ENCODE data around the gene SNCG. TPM values are rescaled to one million over a fixed set of nuclear protein-coding genes. Genes with fewer than 3 reads are reported as not detected.
"Not testable (repeated sequence)": the region's sequence is repeated elsewhere in the genome, so short reads cannot be mapped to it uniquely, and the experiment has no call there.

Gene SNCG
- polyA plus RNA-seq, 1 donor from 2014 or later: 6.1 TPM

- no peaks in the 10 kb centered on the region for H3K9me2 ChIP-seq (ENCODE audit: insufficient read depth, low read length)
- no peak overlapping the region for H2AFZ ChIP-seq (ENCODE audit: low read depth, low read length)
- H3K79me2 ChIP-seq (replicated peaks; ENCODE audit: insufficient read depth, low read length): no peaks in the 10 kb centered on the region
- no peak overlapping the region for H3K4me3 ChIP-seq (ENCODE audit: low read length)
- H3K36me3 ChIP-seq (ENCODE audit: insufficient read depth, low read length): no peaks in the 10 kb centered on the region
- H3K27ac ChIP-seq (ENCODE audit: low read length): no peak overlapping the region
- no peaks in the 10 kb centered on the region for H3K27me3 ChIP-seq (ENCODE audit: insufficient read depth, low read depth, low read length)
- no peaks in the 10 kb centered on the region for H4K20me1 ChIP-seq (ENCODE audit: insufficient read depth)
- no peaks in the 10 kb centered on the region for H3K9me3 ChIP-seq (ENCODE audit: low read length)
- no peak overlapping the region for H3K4me2 ChIP-seq (ENCODE audit: low read length)
- TF ChIP-seq, protein P1, sequence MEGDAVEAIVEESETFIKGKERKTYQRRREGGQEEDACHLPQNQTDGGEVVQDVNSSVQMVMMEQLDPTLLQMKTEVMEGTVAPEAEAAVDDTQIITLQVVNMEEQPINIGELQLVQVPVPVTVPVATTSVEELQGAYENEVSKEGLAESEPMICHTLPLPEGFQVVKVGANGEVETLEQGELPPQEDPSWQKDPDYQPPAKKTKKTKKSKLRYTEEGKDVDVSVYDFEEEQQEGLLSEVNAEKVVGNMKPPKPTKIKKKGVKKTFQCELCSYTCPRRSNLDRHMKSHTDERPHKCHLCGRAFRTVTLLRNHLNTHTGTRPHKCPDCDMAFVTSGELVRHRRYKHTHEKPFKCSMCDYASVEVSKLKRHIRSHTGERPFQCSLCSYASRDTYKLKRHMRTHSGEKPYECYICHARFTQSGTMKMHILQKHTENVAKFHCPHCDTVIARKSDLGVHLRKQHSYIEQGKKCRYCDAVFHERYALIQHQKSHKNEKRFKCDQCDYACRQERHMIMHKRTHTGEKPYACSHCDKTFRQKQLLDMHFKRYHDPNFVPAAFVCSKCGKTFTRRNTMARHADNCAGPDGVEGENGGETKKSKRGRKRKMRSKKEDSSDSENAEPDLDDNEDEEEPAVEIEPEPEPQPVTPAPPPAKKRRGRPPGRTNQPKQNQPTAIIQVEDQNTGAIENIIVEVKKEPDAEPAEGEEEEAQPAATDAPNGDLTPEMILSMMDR (IDR thresholded peaks at IDR 0.05; ENCODE audit: poor library complexity, severe bottlenecking): no peak
- TF ChIP-seq TAF1 (IDR thresholded peaks at IDR 0.05; ENCODE audit: low read depth): no peak
- no peak for TF ChIP-seq POLR2AphosphoS5 (IDR thresholded peaks at IDR 0.05)
- H3F3A ChIP-seq (ENCODE audit: insufficient read depth, low read length, poor library complexity, severe bottlenecking): no peaks in the 10 kb centered on the region
- H3K9ac ChIP-seq (ENCODE audit: low read length): no peak overlapping the region
Measured at GRCh38 chr10:86981716-86982115, 23.3 kb downstream of the SNCG start.

DNA sequence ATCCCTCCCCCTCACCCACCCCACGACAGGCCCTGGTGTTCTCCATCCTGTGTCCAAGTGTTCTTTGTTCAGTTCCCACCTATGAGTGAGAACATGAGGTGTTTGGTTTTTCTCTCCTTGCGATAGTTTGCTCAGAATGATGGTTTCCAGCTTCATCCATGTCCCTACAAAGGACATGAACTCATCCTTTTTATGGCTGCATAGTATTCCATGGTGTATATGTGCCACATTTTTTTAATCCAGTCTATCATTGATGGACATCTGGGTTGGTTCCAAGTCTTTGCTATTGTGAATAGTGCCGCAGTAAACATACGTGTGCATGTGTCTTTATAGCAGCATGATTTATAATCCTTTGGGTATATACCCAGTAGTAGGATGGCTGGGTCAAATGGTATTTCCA is 26.1 kb downstream of the SNCG start:
- not testable (repeated sequence) for H3K79me2 ChIP-seq (replicated peaks; ENCODE audit: insufficient read depth, low read length); H3K9ac ChIP-seq (ENCODE audit: low read length); H3K36me3 ChIP-seq (ENCODE audit: insufficient read depth, low read length); H3K27me3 ChIP-seq (ENCODE audit: insufficient read depth, low read depth, low read length); H2AFZ ChIP-seq (ENCODE audit: low read depth, low read length); H4K20me1 ChIP-seq (ENCODE audit: insufficient read depth); H3K27ac ChIP-seq (ENCODE audit: low read length); H3K4me3 ChIP-seq (ENCODE audit: low read length); H3F3A ChIP-seq (ENCODE audit: insufficient read depth, low read length, poor library complexity, severe bottlenecking); H3K9me3 ChIP-seq (ENCODE audit: low read length); H3K4me2 ChIP-seq (ENCODE audit: low read length); H3K9me2 ChIP-seq (ENCODE audit: insufficient read depth, low read length)

GRCh38 chr10:86988520-86988919 is 30.1 kb downstream of the SNCG start:
- H3K4me3 ChIP-seq (ENCODE audit: low read length): no peak overlapping the region
- no peaks in the 10 kb centered on the region for H3K27me3 ChIP-seq (ENCODE audit: insufficient read depth, low read depth, low read length)
- no peak overlapping the region for H3K4me2 ChIP-seq (ENCODE audit: low read length)
- no peak overlapping the region for H3K27ac ChIP-seq (ENCODE audit: low read length)
- H3K9me3 ChIP-seq (ENCODE audit: low read length): no peaks in the 10 kb centered on the region
- no peak overlapping the region for H2AFZ ChIP-seq (ENCODE audit: low read depth, low read length)
- H3K79me2 ChIP-seq (replicated peaks; ENCODE audit: insufficient read depth, low read length): no peaks in the 10 kb centered on the region
- no peaks in the 10 kb centered on the region for H3F3A ChIP-seq (ENCODE audit: insufficient read depth, low read length, poor library complexity, severe bottlenecking)
- H4K20me1 ChIP-seq (ENCODE audit: insufficient read depth): no peaks in the 10 kb centered on the region
- TF ChIP-seq REST (IDR thresholded peaks at IDR 0.05; ENCODE audit: borderline replicate concordance) (no peak), EP300 (conservative IDR thresholded peaks at IDR 0.05; ENCODE audit: poor library complexity, severe bottlenecking) (no peak), POLR2AphosphoS5 (IDR thresholded peaks at IDR 0.05) (no peak), SMC3 (conservative IDR thresholded peaks at IDR 0.05; ENCODE audit: poor library complexity) (no peak), TAF1 (IDR thresholded peaks at IDR 0.05; ENCODE audit: low read depth) (no peak), EZH2 (IDR thresholded peaks at IDR 0.05; ENCODE audit: borderline replicate concordance, insufficient read depth, low read length, poor library complexity, severe bottlenecking) (no peak), RAD21 (conservative IDR thresholded peaks at IDR 0.05) (no peak), MXI1 (conservative IDR thresholded peaks at IDR 0.05; ENCODE audit: poor library complexity, severe bottlenecking) (no peak)
- TF ChIP-seq, protein P1 (IDR thresholded peaks at IDR 0.05; ENCODE audit: poor library complexity, severe bottlenecking): no peak
- no peaks in the 10 kb centered on the region for H3K36me3 ChIP-seq (ENCODE audit: insufficient read depth, low read length)
- no peak overlapping the region for H3K9ac ChIP-seq (ENCODE audit: low read length)
- no peaks in the 10 kb centered on the region for H3K9me2 ChIP-seq (ENCODE audit: insufficient read depth, low read length)

DNA sequence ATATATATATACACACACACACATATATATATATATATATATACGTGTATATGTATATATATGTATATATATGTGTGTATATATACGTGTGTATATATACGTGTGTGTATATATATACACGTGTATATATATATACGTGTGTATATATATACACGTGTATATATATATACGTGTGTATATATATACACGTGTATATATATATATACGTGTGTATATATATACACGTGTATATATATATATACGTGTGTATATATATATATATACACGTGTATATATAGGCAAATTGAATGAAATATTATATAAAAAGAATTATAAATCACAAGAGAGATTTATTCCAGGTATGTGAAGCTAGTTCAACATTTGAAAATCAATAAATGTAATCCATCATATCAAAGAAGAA is 33.0 kb downstream of the SNCG start:
- not testable (repeated sequence) for H3K27me3 ChIP-seq (ENCODE audit: insufficient read depth, low read depth, low read length); H3K27ac ChIP-seq (ENCODE audit: low read length)

More for the DNA sequence above, 33.0 kb downstream of the SNCG start:
- H3K4me3 ChIP-seq (ENCODE audit: low read length); H3K9me3 ChIP-seq (ENCODE audit: low read length); H3F3A ChIP-seq (ENCODE audit: insufficient read depth, low read length, poor library complexity, severe bottlenecking); H3K36me3 ChIP-seq (ENCODE audit: insufficient read depth, low read length); H3K9me2 ChIP-seq (ENCODE audit: insufficient read depth, low read length); H3K4me2 ChIP-seq (ENCODE audit: low read length); H2AFZ ChIP-seq (ENCODE audit: low read depth, low read length); H3K79me2 ChIP-seq (replicated peaks; ENCODE audit: insufficient read depth, low read length); H3K9ac ChIP-seq (ENCODE audit: low read length); H4K20me1 ChIP-seq (ENCODE audit: insufficient read depth): not testable (repeated sequence)
